Duodenal mucosa (tissue), 2 donors: ENCODE results near the gene DOCK2.

Experiments used
- H3K27ac ChIP-seq: one replicate; pipeline ENCODE4 v1.7.0; 2013; ENCODE audit warnings: low read depth, low read length
- H3K27me3 ChIP-seq, 2 donors: one replicate each; pipeline ENCODE4 v1.7.0; 2013; ENCODE audit warnings: low read length in 2 of 2, control low read depth in 1 of 2; ENCODE audit not compliant: insufficient read depth in 2 of 2, control insufficient read depth in 1 of 2
- H3K36me3 ChIP-seq, 2 donors: one replicate each; pipeline ENCODE4 v1.7.0; 2013; ENCODE audit warnings: low read length in 2 of 2, control low read depth in 1 of 2; ENCODE audit not compliant: insufficient read depth in 2 of 2, control insufficient read depth in 1 of 2
- H3K4me1 ChIP-seq, 2 donors: one replicate each; pipeline ENCODE4 v1.7.0; 2013; ENCODE audit warnings: low read length in 2 of 2, control low read depth in 1 of 2; ENCODE audit not compliant: insufficient read depth in 2 of 2, control insufficient read depth in 1 of 2
- H3K4me3 ChIP-seq, 2 donors: one replicate each; pipeline ENCODE4 v1.7.0; 2013; ENCODE audit warnings: low read length in 2 of 2, low read depth in 1 of 2
- H3K9ac ChIP-seq, 2 donors: one replicate each; pipeline ENCODE4 v1.7.0; 2013; ENCODE audit warnings: low read length in 2 of 2, low read depth in 1 of 2
- H3K9me3 ChIP-seq, 2 donors: one replicate each; pipeline ENCODE4 v1.7.0; 2013; ENCODE audit warnings: low read length in 2 of 2, control low read depth in 1 of 2; ENCODE audit not compliant: control insufficient read depth in 1 of 2

DOCK2 gene

DNA sequence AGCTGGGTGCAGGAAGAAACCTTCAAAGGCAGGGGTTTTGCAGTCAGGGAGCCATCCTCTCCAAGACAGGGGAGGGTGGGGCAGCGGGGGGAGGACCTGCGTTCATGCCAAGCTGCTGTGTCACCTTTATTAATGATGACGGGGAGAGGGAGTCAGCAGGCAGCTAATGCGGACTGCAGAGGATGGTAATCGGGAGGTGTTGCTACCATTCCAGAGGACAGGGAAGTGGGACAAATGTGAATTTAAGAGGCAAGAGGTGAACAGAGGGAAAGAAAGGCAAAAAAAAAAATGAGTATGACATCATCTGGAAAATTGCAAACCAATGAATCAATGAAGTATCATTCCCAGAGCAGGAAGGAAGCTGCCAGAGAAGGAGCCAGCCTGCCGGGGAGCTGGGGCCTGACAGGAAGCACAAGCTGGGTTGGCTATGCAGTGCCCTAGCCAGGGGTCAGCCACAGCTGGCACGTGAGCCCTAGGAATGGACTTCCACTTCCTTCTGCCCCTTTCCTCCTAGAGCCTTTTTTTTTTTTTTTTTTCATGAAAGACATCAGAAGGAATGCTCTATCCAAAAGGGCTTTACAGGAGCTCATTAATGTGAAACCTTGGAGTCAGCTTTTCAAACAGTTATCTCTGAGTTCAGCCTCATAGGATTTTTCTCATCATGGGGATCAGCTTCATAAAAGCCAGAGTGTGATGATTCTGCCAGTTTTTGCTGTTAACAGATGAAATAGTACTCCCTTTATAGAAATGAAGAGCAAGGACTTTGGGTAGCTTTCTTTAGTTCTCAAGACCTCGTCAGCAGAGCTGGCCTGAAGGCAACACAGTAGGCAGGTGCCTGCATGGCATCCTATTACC is 334.1 kb downstream of the DOCK2 start:
- Histone ChIP-seq H3K27ac (no peak overlapping the region), H3K27me3 (no peaks in the 10 kb centered on the region), H3K36me3 (no peaks in the 10 kb centered on the region), H3K4me3 (no peak overlapping the region), H3K9me3 (no peaks in the 10 kb centered on the region), H3K4me1 (no peaks in the 10 kb centered on the region), H3K9ac (no peak overlapping the region)

DNA sequence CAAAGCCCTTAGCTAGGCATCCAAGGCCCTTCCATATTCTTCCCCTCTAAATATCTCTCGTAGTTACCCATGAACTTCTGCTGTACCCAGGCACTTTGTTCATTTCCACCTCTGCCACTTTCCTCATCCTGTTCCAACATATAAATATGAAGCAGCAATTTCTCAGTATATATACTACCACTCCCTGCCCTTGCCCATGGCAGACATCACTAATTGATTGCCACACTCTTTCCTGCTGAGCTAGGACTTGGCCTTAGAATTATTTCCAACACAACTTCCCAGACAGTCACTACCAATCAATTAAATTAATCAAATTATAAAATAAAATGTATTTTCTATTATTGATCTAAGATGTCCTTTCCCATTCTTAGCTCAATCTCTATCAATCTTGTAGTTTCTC is 334.7 kb downstream of the DOCK2 start:
- Histone ChIP-seq H3K4me1 (no peaks in the 10 kb centered on the region), H3K4me3 (no peak overlapping the region), H3K9me3 (no peaks in the 10 kb centered on the region), H3K27ac (no peak overlapping the region), H3K36me3 (no peaks in the 10 kb centered on the region), H3K27me3 (no peaks in the 10 kb centered on the region), H3K9ac (no peak overlapping the region)

DNA sequence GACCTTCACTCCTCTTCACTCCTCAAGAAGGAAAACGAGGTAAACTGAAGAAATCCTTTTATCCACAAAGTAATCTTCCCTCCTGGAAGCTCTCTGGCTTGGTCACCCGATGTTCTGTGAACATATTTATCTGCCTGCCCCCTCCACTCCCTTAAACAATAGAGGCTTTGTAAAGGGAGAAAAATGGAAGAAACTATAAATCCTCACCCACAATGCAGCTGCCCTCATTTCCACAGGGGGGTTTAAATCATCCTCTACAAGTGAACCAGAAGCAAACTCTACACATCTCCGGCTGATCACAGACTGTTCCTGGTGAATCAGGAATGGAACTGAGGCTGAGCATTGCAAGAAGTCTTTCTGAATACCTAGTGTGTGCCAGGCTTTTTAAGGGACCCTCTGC is 336.0 kb downstream of the DOCK2 start:
- no peaks in the 10 kb centered on the region for H3K4me1 ChIP-seq
- H3K27ac ChIP-seq = no peak overlapping the region
- H3K27me3 ChIP-seq = no peaks in the 10 kb centered on the region

DNA sequence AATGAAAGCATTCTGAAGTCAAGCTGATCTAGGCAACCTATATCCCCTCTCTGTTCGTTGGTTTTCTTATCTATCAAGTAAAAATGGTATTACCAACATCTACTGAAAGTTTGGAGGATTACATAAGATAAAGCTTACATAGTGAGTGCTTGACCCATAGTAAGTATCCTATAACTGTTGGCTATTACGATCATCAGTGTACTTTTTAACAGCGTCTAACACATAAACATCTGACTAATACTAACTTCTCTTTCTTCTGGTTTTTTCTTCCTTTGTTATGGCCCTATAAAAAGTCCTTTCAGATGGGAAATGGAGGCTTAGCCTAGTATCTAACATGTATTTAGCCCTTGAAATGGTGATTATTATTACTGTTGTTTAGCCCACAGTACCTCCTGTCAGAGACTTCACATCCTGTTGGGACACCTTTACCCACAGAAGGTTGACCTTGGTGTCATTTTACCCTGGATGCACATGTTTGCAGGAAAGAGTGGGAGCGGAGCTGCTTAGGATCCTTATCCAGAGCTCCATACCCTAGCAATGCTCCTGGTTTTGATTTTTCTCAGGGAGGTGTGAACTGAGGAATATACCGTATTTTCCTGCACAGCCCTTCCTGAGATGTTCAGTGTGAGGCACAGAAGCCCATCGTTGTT is 337.2 kb downstream of the DOCK2 start:
- Histone ChIP-seq H3K4me1 (no peaks in the 10 kb centered on the region), H3K4me3 (no peak overlapping the region), H3K27me3 (no peaks in the 10 kb centered on the region), H3K9ac (no peak overlapping the region), H3K36me3 (no peaks in the 10 kb centered on the region), H3K27ac (no peak overlapping the region), H3K9me3 (no peaks in the 10 kb centered on the region)

More for the DNA sequence above, 336.0 kb downstream of the DOCK2 start:
- H3K9ac ChIP-seq = no peak overlapping the region
- no peak overlapping the region for H3K4me3 ChIP-seq
- H3K9me3 ChIP-seq = no peaks in the 10 kb centered on the region
- no peaks in the 10 kb centered on the region for H3K36me3 ChIP-seq

DNA sequence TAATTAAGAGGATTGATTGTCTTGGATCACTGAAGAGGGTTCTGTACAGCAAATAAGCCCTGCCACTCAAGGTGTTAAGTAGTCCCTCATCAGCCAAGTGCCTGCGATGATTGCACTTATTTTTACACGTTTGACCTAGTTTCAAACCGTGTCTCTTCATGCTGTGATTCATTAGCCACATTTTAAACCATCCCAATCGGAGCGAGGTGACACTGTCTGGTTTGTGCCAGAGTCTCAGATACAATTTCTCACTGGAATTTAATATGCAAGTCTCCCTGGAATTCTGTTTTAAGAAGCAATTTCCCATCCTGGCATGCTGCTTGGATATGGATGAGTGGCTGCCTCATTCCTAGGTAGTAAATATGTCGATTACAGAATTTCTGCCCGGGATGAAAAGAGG is 341.6 kb downstream of the DOCK2 start:
- no peaks in the 10 kb centered on the region for H3K27me3 ChIP-seq
- H3K4me1 ChIP-seq = peaks cover 0 to 4% of the 10 kb centered on the region in 2 donors
- H3K27ac ChIP-seq = no peak overlapping the region
- no peak overlapping the region for H3K4me3 ChIP-seq
- H3K9me3 ChIP-seq = no peaks in the 10 kb centered on the region
- H3K36me3 ChIP-seq = peaks cover 0 to 6% of the 10 kb centered on the region in 2 donors
- H3K9ac ChIP-seq = no peak overlapping the region

DNA sequence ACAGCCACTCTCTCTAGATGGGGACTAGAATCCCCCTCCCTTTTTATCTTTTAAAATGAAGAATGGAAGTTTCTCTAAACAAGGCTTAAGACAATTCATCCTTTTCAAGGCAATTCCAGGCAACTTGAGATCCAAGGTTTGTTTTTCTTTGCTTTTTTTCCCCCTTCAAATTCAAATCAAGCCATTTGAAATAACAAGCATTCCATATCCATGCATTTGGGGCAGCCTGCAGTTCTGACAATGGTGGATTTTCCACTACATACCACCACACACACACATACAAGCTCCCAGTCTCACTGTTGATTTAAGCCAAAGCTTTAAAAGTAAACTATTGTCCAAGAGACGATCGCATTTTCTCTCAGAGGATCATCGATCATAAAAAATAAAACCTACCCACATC is 342.8 kb downstream of the DOCK2 start:
- no peak overlapping the region for H3K4me3 ChIP-seq
- H3K4me1 ChIP-seq = peaks cover 0 to 4% of the 10 kb centered on the region in 2 donors
- no peak overlapping the region for H3K9ac ChIP-seq
- H3K36me3 ChIP-seq = peaks cover 0 to 7% of the 10 kb centered on the region in 2 donors
- H3K27me3 ChIP-seq = no peaks in the 10 kb centered on the region
- no peaks in the 10 kb centered on the region for H3K9me3 ChIP-seq
- H3K27ac ChIP-seq = no peak overlapping the region

DNA sequence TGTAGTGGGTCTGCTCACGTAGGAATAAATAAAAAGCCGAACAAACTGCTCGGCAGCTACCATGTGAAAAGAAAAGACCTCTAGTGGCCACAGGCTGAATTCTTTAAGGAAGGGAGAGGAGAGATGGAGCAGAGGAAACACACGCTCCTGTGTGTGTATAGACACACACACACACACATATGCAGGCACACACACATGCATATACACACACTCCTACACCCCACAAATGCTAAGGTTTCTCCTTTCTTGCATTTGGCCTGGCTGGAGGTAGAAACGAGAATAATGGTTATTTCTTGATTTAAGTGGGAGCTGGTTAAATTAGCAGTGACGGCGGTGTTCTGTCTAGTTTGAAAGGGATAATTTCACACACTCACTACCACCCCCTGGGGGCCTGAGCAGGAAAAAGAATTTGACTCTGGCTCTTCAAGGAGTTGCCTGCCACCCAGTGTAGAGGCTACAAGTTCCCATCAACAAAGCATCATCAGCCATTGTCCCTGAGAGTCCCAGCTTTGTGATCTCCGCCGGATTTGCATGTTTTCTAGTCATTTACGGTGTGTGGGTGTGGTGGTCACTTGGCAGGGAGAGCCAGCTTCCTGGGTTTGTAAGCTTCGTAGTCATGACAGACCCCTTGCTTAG is 343.5 kb downstream of the DOCK2 start, which contains the start of gene INSYN2B:
Gene INSYN2B (minus strand): TSS at position 78 of the 636 bp plus-strand sequence. CDS start 96,597 bp downstream, outside the sequence.
- Histone ChIP-seq H3K4me3 (no peak within 1 kb of the TSS), H3K36me3 (peaks cover 0 to 7% of the 10 kb centered on the region in 2 donors), H3K9ac (no peak within 1 kb of the TSS), H3K9me3 (no peaks in the 10 kb centered on the region), H3K27me3 (no peaks in the 10 kb centered on the region), H3K27ac (no peak within 1 kb of the TSS), H3K4me1 (peaks cover 0 to 4% of the 10 kb centered on the region in 2 donors)

DNA sequence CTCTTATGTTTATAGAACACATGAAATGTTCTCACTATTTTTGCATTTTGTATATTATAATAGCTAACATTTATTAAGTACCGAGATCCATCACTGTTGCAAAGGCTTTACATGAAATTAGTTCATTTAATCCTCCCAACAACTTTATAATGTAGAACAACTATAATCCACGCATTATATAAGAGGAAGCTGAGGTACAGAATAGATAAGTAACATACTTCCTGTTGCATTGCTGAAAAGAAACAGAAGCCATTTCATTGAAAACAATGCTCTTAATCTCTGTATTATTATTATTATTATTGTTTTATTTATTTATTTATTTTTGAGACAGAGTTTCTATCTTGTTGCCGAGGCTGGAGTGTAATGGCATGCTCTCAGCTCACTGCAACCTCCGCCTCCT is 351.1 kb downstream of the DOCK2 start:
- Histone ChIP-seq H3K9me3 (no peaks in the 10 kb centered on the region), H3K4me1 (no peaks in the 10 kb centered on the region), H3K9ac (no peak overlapping the region), H3K36me3 (peaks cover 0 to 10% of the 10 kb centered on the region in 2 donors), H3K27ac (no peak overlapping the region), H3K27me3 (no peaks in the 10 kb centered on the region), H3K4me3 (no peak overlapping the region)

DNA sequence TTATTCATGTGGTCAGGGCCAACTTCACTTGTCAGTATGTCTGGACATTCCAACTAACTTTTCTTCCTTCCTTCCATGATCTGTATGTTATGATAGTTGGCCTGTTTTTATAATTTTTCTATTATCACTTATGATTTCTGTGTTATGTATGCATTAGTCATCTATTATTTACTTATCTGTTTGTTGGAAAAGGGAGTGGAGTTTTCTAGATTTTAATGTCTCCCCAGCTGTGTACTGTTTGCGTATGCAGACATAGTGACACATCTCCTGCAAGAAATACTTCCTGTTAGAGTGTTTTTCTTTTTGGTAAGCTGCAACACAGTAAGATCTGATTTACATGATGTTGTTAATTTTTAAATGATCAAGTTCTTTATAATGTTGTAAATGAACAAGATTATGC is 351.9 kb downstream of the DOCK2 start:
- no peaks in the 10 kb centered on the region for H3K27me3 ChIP-seq
- H3K27ac ChIP-seq = no peak overlapping the region

DNA sequence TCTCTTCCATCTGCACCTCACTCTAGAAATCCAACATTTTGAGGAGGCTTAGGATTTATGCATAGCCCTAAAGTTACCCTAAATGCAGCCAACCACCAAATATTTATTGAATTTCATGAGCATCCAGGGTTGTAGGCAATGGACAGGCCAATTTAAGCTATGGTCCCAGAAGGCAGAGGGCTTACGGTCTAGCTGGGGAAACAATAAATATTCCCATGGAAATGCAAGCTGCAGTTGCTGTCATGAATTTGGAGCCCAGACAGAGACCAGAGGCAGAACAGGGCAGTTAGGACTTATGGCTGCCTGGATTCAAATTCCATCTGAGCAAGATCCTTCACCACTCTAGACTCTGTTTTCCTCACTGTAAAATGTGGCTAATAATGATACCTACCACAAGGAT is 352.3 kb downstream of the DOCK2 start:
- Histone ChIP-seq H3K27ac (no peak overlapping the region), H3K9ac (no peak overlapping the region), H3K4me3 (no peak overlapping the region), H3K36me3 (peaks cover 0 to 6% of the 10 kb centered on the region in 2 donors), H3K4me1 (no peaks in the 10 kb centered on the region), H3K27me3 (no peaks in the 10 kb centered on the region), H3K9me3 (no peaks in the 10 kb centered on the region)

More for the DNA sequence above, 351.9 kb downstream of the DOCK2 start:
- H3K9ac ChIP-seq = no peak overlapping the region
- no peaks in the 10 kb centered on the region for H3K9me3 ChIP-seq
- no peaks in the 10 kb centered on the region for H3K4me1 ChIP-seq
- peaks cover 0 to 6% of the 10 kb centered on the region in 2 donors for H3K36me3 ChIP-seq
- no peak overlapping the region for H3K4me3 ChIP-seq
